HFFc6 (cell line): ENCODE data around the gene WRAP73. TPM values are rescaled to one million over a fixed set of nuclear protein-coding genes. Genes with fewer than 3 reads are reported as not detected.

ENCODE experiments used
- DNase-seq: peaks from one replicate; pipeline ENCODE4 v3.0.0-alpha.2; 2018
- H3K27ac Mint-ChIP-seq: 2 replicates; pipeline ENCODE4 v1.8.0; 2020; ENCODE audit warnings: mild to moderate bottlenecking, mixed read lengths
- H3K27me3 Mint-ChIP-seq: 2 replicates; pipeline ENCODE4 v1.8.0; 2021; ENCODE audit warnings: mild to moderate bottlenecking, moderate library complexity, mixed read lengths; ENCODE audit not compliant: insufficient read depth
- H3K36me3 Mint-ChIP-seq: 2 replicates; pipeline ENCODE4 v1.8.0; 2021; ENCODE audit warnings: low read depth, mixed read lengths
- H3K4me1 Mint-ChIP-seq: 2 replicates; pipeline ENCODE4 v1.8.0; 2020; ENCODE audit warnings: low read depth, mixed read lengths
- H3K4me3 Mint-ChIP-seq: 2 replicates; pipeline ENCODE4 v1.8.0; 2020; ENCODE audit warnings: mild to moderate bottlenecking, moderate library complexity, mixed read lengths
- H3K9me3 Mint-ChIP-seq: 2 replicates; pipeline ENCODE4 v1.8.0; 2020; ENCODE audit warnings: mild to moderate bottlenecking, mixed read lengths
- CTCF ChIP-seq: fragments of 200-600 bp; sonication (generic); IDR thresholded peaks from 2 replicates; pipeline ENCODE4 v1.5.0; 2021; ENCODE audit warnings: antibody characterized with exemption, mild to moderate bottlenecking
- total RNA-seq, 6 experiments: library from RNA; stranded (reverse); fragmentation: NEBNext Ultra II Directional; extraction: Animal tissue kit (Norgen Biotek cat#: 25700); gene quantifications; 2 replicates in 1 of 6; 3 replicates in 5 of 6; pipeline ENCODE4 v1.2.3, GENCODE V29; 2021

WRAP73 gene
- total RNA-seq, 6 experiments from 2014 or later = 11.8 to 14.8 (median 14.3) TPM

DNA sequence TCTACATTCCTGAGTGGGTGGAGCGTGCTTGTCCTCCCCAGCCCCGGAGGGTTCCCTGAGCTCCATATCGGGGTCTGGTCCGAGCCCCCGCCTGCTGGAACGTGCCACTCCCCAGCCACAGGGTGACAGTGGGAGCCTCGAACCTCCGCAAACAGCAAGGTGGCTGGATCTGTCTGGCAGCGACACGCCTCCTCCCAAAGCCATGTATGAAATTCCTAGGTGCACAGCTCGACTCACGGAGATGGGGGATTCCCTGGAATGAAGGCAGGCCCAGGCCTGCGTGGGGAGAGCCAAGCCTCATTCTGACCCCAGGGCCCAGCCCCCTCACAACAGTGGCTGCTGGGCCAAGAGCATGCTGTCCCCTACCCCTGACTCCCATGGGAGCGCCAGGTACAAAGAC lies 35.3 kb upstream of the WRAP73 start:
- Mint-ChIP-seq H3K4me3 (no peak overlapping the region), H3K27me3 (peaks cover 26% of the 10 kb centered on the region), H3K9me3 (no peaks in the 10 kb centered on the region), H3K4me1 (no peaks in the 10 kb centered on the region), H3K36me3 (no peaks in the 10 kb centered on the region), H3K27ac (no peak overlapping the region)
- no peak for TF ChIP-seq CTCF
- no peak for DNase-seq

DNA sequence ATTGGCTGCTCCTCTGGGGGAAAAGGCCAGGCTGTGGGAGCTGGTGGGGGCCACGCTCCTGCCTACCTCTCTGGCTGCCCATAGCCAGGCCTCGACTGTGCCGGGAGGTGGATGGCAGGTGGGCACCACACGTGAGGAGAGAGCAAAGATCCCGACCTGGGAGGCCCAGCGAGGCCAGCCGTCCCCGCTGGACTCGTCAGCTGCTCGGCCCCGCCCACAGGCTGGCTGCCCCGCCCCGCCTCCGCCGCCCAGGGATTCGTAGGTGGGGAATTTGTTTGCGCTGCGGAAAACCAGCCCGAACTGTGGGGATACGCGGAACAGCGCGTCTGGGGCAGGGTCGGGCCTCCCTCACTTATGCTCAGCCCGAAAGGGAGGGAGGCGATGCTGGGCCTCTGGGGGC lies 34.1 kb upstream of the WRAP73 start:
- H3K27ac Mint-ChIP-seq = no peak overlapping the region
- no peak for DNase-seq
- H3K4me3 Mint-ChIP-seq = no peak overlapping the region
- no peaks in the 10 kb centered on the region for H3K36me3 Mint-ChIP-seq
- H3K4me1 Mint-ChIP-seq = no peaks in the 10 kb centered on the region
- H3K27me3 Mint-ChIP-seq = peaks cover 32% of the 10 kb centered on the region
- no peaks in the 10 kb centered on the region for H3K9me3 Mint-ChIP-seq
- TF ChIP-seq CTCF = no peak

DNA sequence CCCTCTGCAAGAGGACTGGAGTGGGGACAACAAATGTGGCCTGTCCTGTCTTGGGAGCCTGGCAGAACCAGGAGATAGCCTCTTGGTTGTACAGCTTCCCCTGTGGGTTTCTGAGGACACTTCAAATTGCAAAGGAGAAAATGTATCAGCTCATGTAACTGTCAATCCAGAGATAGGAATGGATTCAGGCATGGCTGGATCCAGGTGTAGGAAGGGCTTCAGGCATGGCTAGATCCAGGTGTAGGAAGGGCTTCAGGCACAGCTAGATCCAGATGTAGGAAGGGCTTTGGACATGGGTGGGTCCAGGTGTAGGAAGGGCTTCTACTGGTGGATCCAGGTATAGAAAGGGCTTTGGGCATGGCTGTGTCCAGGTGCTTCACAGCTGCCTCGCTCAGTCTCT lies 33.3 kb upstream of the WRAP73 start:
- peaks cover 24% of the 10 kb centered on the region for H3K27me3 Mint-ChIP-seq
- TF ChIP-seq CTCF = no peak
- no peaks in the 10 kb centered on the region for H3K36me3 Mint-ChIP-seq
- no peaks in the 10 kb centered on the region for H3K9me3 Mint-ChIP-seq
- no peak for DNase-seq
- no peak overlapping the region for H3K27ac Mint-ChIP-seq
- no peaks in the 10 kb centered on the region for H3K4me1 Mint-ChIP-seq
- no peak overlapping the region for H3K4me3 Mint-ChIP-seq

- Mint-ChIP-seq H3K4me1 (no peaks in the 10 kb centered on the region), H3K4me3 (no peak overlapping the region), H3K27ac (no peak overlapping the region), H3K9me3 (no peaks in the 10 kb centered on the region), H3K36me3 (no peaks in the 10 kb centered on the region), H3K27me3 (peaks cover 22% of the 10 kb centered on the region)
- DNase-seq = no peak
- no peak for TF ChIP-seq CTCF
Measured at GRCh38 chr1:3681898-3682806, 32.2 kb upstream of the WRAP73 start.

GRCh38 chr1:3681231-3681897 lies 31.5 kb upstream of the WRAP73 start:
- no peak overlapping the region for H3K27ac Mint-ChIP-seq

More at GRCh38 chr1:3681231-3681897, 31.5 kb upstream of the WRAP73 start:
- no peak for TF ChIP-seq CTCF
- Mint-ChIP-seq H3K27me3 (peaks cover 22% of the 10 kb centered on the region), H3K9me3 (no peaks in the 10 kb centered on the region), H3K4me3 (no peak overlapping the region), H3K4me1 (no peaks in the 10 kb centered on the region), H3K36me3 (no peaks in the 10 kb centered on the region)
- no peak for DNase-seq
